A549 treated with AZD2906 at 1 μM for 4 hours (cell line): Measurements from ENCODE around the gene BRMS1L. TPM values are rescaled to one million over a fixed set of nuclear protein-coding genes. Genes with fewer than 3 reads are reported as not detected.

Experiments
- total RNA-seq: library from RNA; stranded (reverse); fragments of 200-300 nt; extraction: Qiagen RNA extraction; gene quantifications from 5 replicates; pipeline ENCODE4 v1.2.3, GENCODE V29; 2022

Gene BRMS1L
- 10.4 to 14.6 TPM (median 10.9 TPM) in 5 replicates for total RNA-seq

GRCh38 chr14:35826218-35826951 lies at the start of gene BRMS1L:
Gene BRMS1L, plus strand, starts transcription at chr14:35826338. Its CDS starts 179 bp downstream, at chr14:35826517.

GRCh38 chr14:35808638-35809563 lies 17.2 kb upstream of the BRMS1L start, which contains the start of gene RALGAPA1:
Gene RALGAPA1, minus strand, starts transcription at chr14:35809295. Its CDS starts 460 bp downstream, at chr14:35808835.

Other genes with a start within 250 kb of the BRMS1L start
- 6.1 to 7.4 TPM (median 6.6 TPM) in 5 replicates for gene RALGAPA1, start 17.0 kb upstream of the BRMS1L start, total RNA-seq